SIG-M5 (cell line): ENCODE results near the gene BHMT2.

Source experiments
- DNase-seq: peaks from one replicate; lab custom pipeline; 2025; lab: John Stamatoyannopoulos, UW

BHMT2 gene

DNA sequence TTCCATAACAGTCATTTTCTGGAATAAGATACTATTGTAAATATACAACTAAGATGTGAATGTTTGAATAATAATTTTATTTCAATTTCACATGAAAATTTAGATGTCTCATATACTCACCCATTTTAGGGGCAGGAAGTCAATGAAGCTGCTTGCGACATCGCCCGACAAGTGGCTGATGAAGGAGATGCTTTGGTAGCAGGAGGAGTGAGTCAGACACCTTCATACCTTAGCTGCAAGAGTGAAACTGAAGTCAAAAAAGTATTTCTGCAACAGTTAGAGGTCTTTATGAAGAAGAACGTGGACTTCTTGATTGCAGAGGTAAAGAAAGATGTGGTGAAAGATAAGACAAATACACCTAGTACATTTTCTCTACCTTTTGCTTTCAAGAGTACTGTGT lies 50.7 kb downstream of the BHMT2 start:
- DNase-seq: no peak

DNA sequence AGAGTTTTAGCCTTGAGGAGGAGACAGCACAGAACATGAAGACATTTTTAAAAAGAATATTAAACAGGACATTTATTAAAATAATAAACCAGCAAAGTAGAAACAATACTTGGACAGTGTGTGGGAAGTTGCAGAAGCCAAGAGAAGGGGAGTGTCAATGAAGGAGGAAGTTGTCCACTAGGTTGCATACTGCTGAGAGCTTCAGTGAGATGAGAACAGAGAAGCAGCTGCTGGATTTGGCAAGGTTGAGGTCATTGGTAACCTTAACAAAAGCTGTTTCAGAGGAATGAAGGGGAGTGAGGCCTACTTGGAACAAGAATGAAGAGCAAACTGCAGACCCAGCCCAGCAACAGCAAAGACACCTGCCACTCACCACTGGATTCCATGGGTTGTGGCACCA lies 53.4 kb downstream of the BHMT2 start:
- DNase-seq: peak; percentile 20

- DNase-seq: no peak
Measured at GRCh38 chr5:79124607-79125006, 55.0 kb downstream of the BHMT2 start.

DNA sequence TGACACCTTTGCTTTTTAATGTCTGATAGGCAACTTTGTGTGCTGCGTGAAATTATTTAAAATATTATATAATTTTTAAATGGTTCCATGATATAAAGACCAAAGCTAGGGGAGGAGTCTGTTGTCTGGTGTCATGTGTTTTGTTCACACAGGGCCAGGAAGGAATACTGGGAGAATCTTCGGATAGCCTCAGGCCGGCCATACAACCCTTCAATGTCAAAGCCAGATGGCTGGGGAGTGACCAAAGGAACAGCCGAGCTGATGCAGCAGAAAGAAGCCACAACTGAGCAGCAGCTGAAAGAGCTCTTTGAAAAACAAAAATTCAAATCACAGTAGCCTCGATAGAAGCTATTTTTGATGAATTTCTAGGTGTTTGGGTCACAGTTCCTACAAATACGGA lies 61.2 kb downstream of the BHMT2 start:
- no peak for DNase-seq

- DNase-seq: no peak
Measured at GRCh38 chr5:79133121-79133656, 63.6 kb downstream of the BHMT2 start.

GRCh38 chr5:79133657-79134451 lies 64.3 kb downstream of the BHMT2 start:
- peak; percentile 10 for DNase-seq

DNA sequence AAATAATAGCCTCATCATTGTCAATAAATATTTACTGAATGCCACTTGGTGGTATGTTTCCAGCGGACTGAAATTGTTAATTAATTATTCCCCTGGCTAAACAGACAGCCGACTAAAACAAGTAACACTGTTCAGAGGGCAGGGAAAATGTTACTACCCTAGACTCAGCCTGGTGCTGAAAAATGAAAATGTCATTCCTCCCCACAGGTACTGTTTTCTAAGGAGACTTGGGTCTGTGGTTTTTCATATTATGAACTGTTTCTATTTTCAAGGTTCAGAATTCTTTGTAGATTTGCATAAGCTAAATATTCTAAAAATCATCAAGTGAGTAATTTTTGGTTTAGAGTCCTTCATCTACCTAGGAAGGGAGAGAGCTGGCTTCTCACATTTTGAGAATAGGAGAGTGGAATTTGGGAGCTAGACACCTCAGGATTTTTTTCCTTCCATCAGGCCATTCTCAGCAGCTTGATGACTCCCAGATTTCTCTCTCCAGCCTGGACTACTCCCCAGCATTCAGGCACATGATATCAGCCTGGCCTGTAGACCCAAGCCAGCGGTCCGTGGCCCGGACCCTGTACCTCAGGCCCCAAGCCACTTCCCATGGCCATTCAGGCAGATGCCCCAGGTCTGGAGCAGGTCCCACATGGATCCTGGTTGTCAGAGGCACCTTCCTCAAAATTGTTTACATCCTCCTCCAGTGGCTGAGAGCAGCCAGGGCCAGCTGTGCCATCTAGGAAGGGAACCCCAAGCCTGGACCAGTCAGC lies 66.4 kb downstream of the BHMT2 start:
- DNase-seq: no peak

- DNase-seq: no peak
Measured at GRCh38 chr5:79136618-79137017, 67.1 kb downstream of the BHMT2 start.
